ENCODE results near the gene NISCH.

DNA sequence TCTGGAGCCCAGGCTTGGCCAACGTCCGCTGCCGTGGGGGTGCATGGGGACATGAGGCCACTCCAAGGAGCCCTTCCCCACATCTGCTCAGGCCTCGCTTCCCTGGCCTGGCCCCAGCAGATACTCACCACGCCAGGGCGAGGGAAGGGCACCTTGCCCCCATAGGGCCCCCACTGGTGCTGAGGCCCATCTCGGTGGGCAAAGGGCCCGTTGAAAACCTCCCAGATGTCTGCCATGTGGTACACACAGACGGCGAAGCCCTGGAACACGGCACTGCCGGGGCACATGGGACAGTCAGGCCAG is 15.2 kb upstream of the NISCH start:
- TF ChIP-seq EZH2 (IDR thresholded peaks at IDR 0.05; ENCODE audit: low read length, unreplicated experiment) (no peak), CTCF (conservative IDR thresholded peaks at IDR 0.05; ENCODE audit: low read depth, low read length) (no peak), EZH2phosphoT487 (IDR thresholded peaks at IDR 0.05; ENCODE audit: borderline replicate concordance, low read length) (no peak)

All from PC-3 (cell line).